ENCODE results near the gene SPRED2.

- TF ChIP-seq POLR2A (IDR thresholded peaks at IDR 0.05): no peak
- TF ChIP-seq, protein P1, sequence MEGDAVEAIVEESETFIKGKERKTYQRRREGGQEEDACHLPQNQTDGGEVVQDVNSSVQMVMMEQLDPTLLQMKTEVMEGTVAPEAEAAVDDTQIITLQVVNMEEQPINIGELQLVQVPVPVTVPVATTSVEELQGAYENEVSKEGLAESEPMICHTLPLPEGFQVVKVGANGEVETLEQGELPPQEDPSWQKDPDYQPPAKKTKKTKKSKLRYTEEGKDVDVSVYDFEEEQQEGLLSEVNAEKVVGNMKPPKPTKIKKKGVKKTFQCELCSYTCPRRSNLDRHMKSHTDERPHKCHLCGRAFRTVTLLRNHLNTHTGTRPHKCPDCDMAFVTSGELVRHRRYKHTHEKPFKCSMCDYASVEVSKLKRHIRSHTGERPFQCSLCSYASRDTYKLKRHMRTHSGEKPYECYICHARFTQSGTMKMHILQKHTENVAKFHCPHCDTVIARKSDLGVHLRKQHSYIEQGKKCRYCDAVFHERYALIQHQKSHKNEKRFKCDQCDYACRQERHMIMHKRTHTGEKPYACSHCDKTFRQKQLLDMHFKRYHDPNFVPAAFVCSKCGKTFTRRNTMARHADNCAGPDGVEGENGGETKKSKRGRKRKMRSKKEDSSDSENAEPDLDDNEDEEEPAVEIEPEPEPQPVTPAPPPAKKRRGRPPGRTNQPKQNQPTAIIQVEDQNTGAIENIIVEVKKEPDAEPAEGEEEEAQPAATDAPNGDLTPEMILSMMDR (IDR thresholded peaks at IDR 0.05): no peak
- TF ChIP-seq POLR2AphosphoS5 (IDR thresholded peaks at IDR 0.05): no peak
- TF ChIP-seq EP300 (IDR thresholded peaks at IDR 0.05): no peak
These were observed 118.5 kb downstream of the SPRED2 start for GRCh38 chr2:65313954-65314256.

Data from stomach (tissue), 4 donors.